ENCODE measurements around the gene TAB2. TPM values are rescaled to one million over a fixed set of nuclear protein-coding genes. Genes with fewer than 3 reads are reported as not detected.

Gene TAB2
- total RNA-seq, 1 donor from 2014 or later, result 69.0 TPM

DNA sequence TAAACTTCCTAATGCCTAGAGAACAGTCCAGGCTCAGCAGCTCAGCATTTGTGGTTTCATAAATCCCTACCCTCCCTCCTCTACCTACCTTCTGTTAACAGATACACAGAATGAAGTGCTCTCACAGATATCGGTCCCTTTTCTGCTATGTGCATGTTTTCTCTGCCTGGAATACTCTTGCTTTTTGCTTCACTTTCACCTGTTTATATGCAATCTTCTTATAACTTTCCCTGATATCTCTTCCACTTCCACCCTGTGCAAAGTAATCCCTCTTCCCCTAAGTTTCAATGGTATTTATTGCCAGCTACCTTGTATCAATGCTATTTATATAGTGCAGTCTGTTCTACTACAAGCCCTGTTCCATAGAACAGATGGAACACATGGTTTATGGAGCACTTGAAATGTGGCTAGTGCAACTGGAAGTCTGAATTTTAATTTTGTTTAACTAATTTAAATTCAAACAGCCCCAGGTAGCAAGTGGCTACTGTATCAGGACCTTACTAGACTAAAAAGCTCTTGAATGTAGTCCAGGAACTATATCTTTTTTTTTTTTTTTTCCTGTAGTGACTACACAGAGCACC, 3.1 kb upstream of the TAB2 start:
- no peak overlapping the region for H3K27ac Mint-ChIP-seq
- H3K27me3 Mint-ChIP-seq, result no peaks in the 10 kb centered on the region
- CTCF ChIA-PET, result no interaction called here
- H3K9me3 Mint-ChIP-seq, result no peaks in the 10 kb centered on the region
- POLR2A ChIA-PET, result no interaction called here
- H3K4me1 Mint-ChIP-seq, result peaks cover 14% of the 10 kb centered on the region
- peaks cover 7% of the 10 kb centered on the region for H3K36me3 Mint-ChIP-seq (ENCODE audit: low read depth)
- DNase-seq (no peak), ATAC-seq (ENCODE audit: low read depth) (no peak)
- H3K4me3 Mint-ChIP-seq, result no peak overlapping the region
- intact Hi-C loops (cut with micrococcal nuclease), result loop anchor here (2.0 kb wide), 1 partner anchor 16 kb away; no protein-coding TSS in a partner anchor
- TF ChIP-seq, protein P1, sequence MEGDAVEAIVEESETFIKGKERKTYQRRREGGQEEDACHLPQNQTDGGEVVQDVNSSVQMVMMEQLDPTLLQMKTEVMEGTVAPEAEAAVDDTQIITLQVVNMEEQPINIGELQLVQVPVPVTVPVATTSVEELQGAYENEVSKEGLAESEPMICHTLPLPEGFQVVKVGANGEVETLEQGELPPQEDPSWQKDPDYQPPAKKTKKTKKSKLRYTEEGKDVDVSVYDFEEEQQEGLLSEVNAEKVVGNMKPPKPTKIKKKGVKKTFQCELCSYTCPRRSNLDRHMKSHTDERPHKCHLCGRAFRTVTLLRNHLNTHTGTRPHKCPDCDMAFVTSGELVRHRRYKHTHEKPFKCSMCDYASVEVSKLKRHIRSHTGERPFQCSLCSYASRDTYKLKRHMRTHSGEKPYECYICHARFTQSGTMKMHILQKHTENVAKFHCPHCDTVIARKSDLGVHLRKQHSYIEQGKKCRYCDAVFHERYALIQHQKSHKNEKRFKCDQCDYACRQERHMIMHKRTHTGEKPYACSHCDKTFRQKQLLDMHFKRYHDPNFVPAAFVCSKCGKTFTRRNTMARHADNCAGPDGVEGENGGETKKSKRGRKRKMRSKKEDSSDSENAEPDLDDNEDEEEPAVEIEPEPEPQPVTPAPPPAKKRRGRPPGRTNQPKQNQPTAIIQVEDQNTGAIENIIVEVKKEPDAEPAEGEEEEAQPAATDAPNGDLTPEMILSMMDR (IDR thresholded peaks at IDR 0.05), result no peak

GRCh38 chr6:149316108-149316727, 1.3 kb upstream of the TAB2 start:
- intact Hi-C loops (cut with micrococcal nuclease), result loop anchor here (5.0 kb wide), 6 partner anchors 56 to 559 kb away; partner anchors contain the start of genes NUP43, PCMT1 and PPIL4
- Mint-ChIP-seq H3K36me3 (ENCODE audit: low read depth) (peaks cover 7% of the 10 kb centered on the region), H3K4me1 (peaks cover 30% of the 10 kb centered on the region), H3K27me3 (no peaks in the 10 kb centered on the region), H3K4me3 (peak overlapping the region; percentile 86), H3K27ac (peak overlapping the region; percentile 87), H3K9me3 (no peaks in the 10 kb centered on the region)
- POLR2A ChIA-PET, result interaction anchor here (0.6 to 3.5 kb wide), 25 partner anchors 10 to 284 kb away, joined by 3 to 29 read pairs (median 4); no protein-coding TSS in a partner anchor
- DNase-seq (no peak), ATAC-seq (ENCODE audit: low read depth) (no peak)
- CTCF ChIA-PET, result interaction anchor here (1.4 to 1.9 kb wide), 2 partner anchors 65 to 116 kb away, joined by 3 to 7 read pairs; no protein-coding TSS in a partner anchor
- TF ChIP-seq, protein P1 (IDR thresholded peaks at IDR 0.05), result no peak

- TF ChIP-seq, protein P1 (IDR thresholded peaks at IDR 0.05), result no peak
- Mint-ChIP-seq H3K27ac (peak overlapping the region; percentile 87), H3K4me3 (peak overlapping the region; percentile 93), H3K9me3 (no peaks in the 10 kb centered on the region), H3K27me3 (no peaks in the 10 kb centered on the region), H3K36me3 (ENCODE audit: low read depth) (peaks cover 8% of the 10 kb centered on the region), H3K4me1 (peaks cover 37% of the 10 kb centered on the region)
- intact Hi-C loops (cut with micrococcal nuclease), result loop anchor here (1.0 to 5.0 kb wide), 10 partner anchors 46 to 622 kb away; partner anchors contain the start of genes NUP43, PCMT1 and PPIL4
- ChIA-PET CTCF (interaction anchor here (0.7 to 1.9 kb wide), 3 partner anchors 66 to 272 kb away, joined by 3 to 7 read pairs (median 3); no protein-coding TSS in a partner anchor), POLR2A (interaction anchor here (0.6 to 3.5 kb wide), 36 partner anchors 11 to 556 kb away, joined by 3 to 29 read pairs (median 4); partner anchors contain the start of gene PPIL4)
- DNase-seq (peak; percentile 79), ATAC-seq (ENCODE audit: low read depth) (peak; percentile 80)
These were observed 520 bp upstream of the TAB2 start for GRCh38 chr6:149316740-149317643.

DNA sequence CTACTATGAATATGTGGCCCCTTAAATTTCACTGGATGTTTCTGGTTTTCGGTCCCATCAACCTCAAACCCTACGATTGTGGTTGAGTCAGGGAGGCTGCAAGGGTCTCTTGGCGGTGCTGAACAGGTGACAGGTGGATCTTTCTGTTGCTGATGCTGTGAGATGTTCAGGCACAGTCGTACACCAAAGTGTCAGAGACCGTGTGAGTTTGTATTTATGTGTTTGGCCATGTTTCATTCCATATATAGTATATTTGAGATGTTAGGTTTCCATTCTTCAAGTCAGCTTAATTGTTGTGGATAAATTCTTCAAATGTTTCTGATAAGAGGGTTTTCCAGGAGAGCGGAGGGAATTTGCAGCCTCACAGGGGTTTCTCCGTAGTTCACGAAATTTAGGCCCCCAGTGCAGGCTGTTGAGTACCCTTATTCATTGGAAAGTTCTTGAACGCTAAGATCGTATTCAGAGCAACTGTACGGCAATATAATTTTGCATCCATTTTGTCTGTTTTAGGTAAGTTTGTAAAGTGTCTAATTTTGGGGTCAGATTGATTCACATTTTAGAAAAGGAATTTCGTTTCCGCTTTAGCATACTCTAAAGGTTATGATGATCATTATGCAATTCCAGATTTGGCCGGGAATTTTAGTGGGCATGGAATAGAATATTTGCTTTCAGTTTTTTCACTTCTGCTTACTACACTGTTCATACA, 1.2 kb downstream of the TAB2 start:
- Mint-ChIP-seq H3K9me3 (no peaks in the 10 kb centered on the region), H3K27me3 (no peaks in the 10 kb centered on the region), H3K27ac (peak overlapping the region; percentile 84), H3K4me3 (peak overlapping the region; percentile 93), H3K36me3 (ENCODE audit: low read depth) (peaks cover 8% of the 10 kb centered on the region), H3K4me1 (peaks cover 52% of the 10 kb centered on the region)
- intact Hi-C loops (cut with micrococcal nuclease), result loop anchor here (1.0 to 5.0 kb wide), 10 partner anchors 54 to 561 kb away; partner anchors contain the start of genes GINM1, NUP43, PCMT1 and PPIL4
- CTCF ChIA-PET, result interaction anchor here (0.9 kb wide), 1 partner anchor 114 kb away, joined by 3 read pairs; no protein-coding TSS in a partner anchor
- POLR2A ChIA-PET, result interaction anchor here (0.6 to 3.5 kb wide), 8 partner anchors 24 to 244 kb away, joined by 3 to 29 read pairs (median 4); no protein-coding TSS in a partner anchor
- TF ChIP-seq, protein P1 (IDR thresholded peaks at IDR 0.05), result no peak
- peak; percentile 25 for DNase-seq
- no peak for ATAC-seq (ENCODE audit: low read depth)
